NCI-H2227 treated with DMSO at 0.1 percent for 48 hours (cell line): ENCODE results near the gene TLR10.

Experiments
- DNase-seq: peaks from one replicate; lab custom pipeline; 2025; lab: John Stamatoyannopoulos, UW

Gene TLR10

GRCh38 chr4:38724475-38724808 lies 58.3 kb downstream of the TLR10 start:
- no peak for DNase-seq

- DNase-seq, result no peak
These were observed 58.9 kb downstream of the TLR10 start for GRCh38 chr4:38723726-38724474.

DNA sequence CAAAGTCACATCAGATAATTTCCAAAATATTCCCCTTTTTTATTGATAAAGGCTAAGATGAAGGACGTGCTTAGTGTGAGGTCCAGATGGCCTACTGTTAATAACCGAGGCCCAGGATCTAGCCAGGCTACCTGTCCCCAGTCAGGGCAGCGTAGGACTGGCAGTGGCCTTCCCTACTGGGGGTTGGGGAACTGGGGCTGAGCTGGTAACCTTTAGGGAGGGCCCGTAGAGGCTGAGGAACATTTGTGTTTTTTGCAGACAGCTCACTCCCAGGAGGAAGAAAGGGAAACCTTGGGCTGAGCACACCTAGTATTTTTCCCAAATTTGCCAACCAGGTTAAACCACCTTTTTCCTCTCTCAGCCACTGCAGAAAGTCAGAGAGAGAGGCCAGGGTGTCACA lies 59.7 kb downstream of the TLR10 start:
- DNase-seq, result no peak
